ENCODE data around the gene PLEKHG4B.

DNA sequence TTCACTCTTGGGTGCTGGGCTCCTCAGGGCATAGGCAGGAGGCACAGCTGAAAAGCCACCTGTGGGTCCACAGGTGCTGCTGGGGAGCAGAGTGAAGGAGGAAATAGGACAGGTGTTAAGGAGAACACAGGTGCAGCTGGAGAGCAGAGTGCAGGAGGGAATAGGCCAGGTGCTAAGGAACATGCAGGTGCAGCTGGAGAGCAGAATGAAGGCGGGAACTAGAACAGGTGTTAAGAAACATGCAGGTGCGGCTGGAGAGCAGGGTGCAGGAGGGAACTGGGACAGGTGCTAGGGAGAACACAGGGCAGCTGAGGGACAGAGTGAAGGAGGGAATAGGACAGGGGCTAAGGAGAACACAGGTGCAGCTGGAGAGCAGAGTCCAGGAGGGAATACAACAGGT, 43.8 kb upstream of the PLEKHG4B start:
- TF ChIP-seq, protein P1, sequence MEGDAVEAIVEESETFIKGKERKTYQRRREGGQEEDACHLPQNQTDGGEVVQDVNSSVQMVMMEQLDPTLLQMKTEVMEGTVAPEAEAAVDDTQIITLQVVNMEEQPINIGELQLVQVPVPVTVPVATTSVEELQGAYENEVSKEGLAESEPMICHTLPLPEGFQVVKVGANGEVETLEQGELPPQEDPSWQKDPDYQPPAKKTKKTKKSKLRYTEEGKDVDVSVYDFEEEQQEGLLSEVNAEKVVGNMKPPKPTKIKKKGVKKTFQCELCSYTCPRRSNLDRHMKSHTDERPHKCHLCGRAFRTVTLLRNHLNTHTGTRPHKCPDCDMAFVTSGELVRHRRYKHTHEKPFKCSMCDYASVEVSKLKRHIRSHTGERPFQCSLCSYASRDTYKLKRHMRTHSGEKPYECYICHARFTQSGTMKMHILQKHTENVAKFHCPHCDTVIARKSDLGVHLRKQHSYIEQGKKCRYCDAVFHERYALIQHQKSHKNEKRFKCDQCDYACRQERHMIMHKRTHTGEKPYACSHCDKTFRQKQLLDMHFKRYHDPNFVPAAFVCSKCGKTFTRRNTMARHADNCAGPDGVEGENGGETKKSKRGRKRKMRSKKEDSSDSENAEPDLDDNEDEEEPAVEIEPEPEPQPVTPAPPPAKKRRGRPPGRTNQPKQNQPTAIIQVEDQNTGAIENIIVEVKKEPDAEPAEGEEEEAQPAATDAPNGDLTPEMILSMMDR (IDR thresholded peaks at IDR 0.05; ENCODE audit: low read depth, low read length, missing input control), result no peak
- TF ChIP-seq, protein P2, sequence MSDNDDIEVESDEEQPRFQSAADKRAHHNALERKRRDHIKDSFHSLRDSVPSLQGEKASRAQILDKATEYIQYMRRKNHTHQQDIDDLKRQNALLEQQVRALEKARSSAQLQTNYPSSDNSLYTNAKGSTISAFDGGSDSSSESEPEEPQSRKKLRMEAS (IDR thresholded peaks at IDR 0.05), result no peak
- TF ChIP-seq RAD21 (IDR thresholded peaks at IDR 0.05), result no peak
- TF ChIP-seq EGR1 (IDR thresholded peaks at IDR 0.05; ENCODE audit: low read depth in 2 of 2), result no peak
- TF ChIP-seq, protein P3, sequence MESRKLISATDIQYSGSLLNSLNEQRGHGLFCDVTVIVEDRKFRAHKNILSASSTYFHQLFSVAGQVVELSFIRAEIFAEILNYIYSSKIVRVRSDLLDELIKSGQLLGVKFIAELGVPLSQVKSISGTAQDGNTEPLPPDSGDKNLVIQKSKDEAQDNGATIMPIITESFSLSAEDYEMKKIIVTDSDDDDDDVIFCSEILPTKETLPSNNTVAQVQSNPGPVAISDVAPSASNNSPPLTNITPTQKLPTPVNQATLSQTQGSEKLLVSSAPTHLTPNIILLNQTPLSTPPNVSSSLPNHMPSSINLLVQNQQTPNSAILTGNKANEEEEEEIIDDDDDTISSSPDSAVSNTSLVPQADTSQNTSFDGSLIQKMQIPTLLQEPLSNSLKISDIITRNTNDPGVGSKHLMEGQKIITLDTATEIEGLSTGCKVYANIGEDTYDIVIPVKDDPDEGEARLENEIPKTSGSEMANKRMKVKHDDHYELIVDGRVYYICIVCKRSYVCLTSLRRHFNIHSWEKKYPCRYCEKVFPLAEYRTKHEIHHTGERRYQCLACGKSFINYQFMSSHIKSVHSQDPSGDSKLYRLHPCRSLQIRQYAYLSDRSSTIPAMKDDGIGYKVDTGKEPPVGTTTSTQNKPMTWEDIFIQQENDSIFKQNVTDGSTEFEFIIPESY (IDR thresholded peaks at IDR 0.05), result no peak
